ENCODE results near the gene SLC35E1.

Gene SLC35E1

DNA sequence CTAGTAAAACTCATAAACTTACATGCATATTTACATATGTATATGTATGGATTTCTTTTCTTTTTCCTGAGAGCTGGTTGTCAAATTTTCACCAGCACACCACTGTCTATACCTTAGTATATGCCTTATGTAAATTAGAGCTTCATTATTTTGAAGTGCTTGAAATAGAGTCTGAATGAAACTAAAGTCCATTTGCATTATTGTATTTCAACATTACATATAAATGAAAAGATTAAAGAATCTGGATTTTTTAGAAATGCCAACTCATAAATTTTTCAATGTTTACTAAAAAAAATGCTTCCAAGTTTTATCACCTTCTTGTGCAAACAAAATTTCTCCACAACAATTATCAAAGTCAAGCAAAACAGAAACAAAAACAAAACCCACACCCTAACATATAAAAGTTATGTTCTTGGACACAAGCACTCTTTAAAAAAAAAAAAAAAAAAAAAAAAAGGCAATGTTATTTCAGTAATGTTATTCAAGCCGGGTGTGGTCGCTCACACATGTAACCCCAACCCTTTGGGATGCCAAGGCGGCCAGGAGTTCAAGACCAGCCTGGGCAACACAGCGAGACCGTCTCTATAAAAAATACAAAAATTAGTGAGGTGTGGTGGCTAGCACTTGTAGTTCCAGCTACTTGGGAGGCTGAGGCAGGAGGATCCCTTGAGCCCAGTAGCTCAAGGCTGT, 37.4 kb upstream of the SLC35E1 start:
- H3K27ac ChIP-seq (ENCODE audit: low read depth, low read length), result no peak overlapping the region
- H3K9ac ChIP-seq (ENCODE audit: low read depth, low read length), result no peak overlapping the region
- WGBS, result 98% methylated on average over 5 of the region's 5 CpGs
- H3K4me3 ChIP-seq (ENCODE audit: low read length), result no peak overlapping the region
- no peaks in the 10 kb centered on the region for H3K27me3 ChIP-seq (ENCODE audit: insufficient read depth, low read length)
- no peaks in the 10 kb centered on the region for H3K36me3 ChIP-seq (ENCODE audit: insufficient read depth, low read length)
- H3K9me3 ChIP-seq (ENCODE audit: insufficient read depth, low read depth, low read length), result no peaks in the 10 kb centered on the region
- no peaks in the 10 kb centered on the region for H3K4me1 ChIP-seq (ENCODE audit: insufficient read depth, low read length)

DNA sequence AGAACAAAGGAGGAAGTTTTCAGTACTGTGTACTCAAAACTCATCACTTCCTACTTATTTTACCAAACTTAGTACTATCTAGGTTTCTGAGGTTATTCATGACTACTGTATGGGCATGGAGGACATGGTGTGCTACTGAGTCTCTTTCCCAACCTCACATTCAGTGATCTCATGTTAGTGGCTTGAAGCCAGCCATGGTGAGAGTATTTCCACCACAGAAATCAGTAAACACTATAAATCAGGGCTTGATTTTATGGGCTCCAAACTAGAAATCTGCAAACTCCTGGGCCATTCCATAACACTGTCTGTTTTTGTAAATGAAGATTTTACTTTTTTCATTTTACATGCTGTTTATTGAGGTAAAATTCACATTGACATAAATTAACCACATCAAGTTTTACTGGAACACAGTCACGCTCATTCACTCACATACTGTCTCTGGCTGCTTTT, 36.1 kb upstream of the SLC35E1 start:
- Histone ChIP-seq H3K4me3 (ENCODE audit: low read length) (no peak overlapping the region), H3K27ac (ENCODE audit: low read depth, low read length) (no peak overlapping the region), H3K36me3 (ENCODE audit: insufficient read depth, low read length) (no peaks in the 10 kb centered on the region), H3K4me1 (ENCODE audit: insufficient read depth, low read length) (no peaks in the 10 kb centered on the region), H3K9ac (ENCODE audit: low read depth, low read length) (no peak overlapping the region), H3K9me3 (ENCODE audit: insufficient read depth, low read depth, low read length) (no peaks in the 10 kb centered on the region), H3K27me3 (ENCODE audit: insufficient read depth, low read length) (no peaks in the 10 kb centered on the region)
- 95% methylated on average over 1 of the region's 1 CpG for WGBS

DNA sequence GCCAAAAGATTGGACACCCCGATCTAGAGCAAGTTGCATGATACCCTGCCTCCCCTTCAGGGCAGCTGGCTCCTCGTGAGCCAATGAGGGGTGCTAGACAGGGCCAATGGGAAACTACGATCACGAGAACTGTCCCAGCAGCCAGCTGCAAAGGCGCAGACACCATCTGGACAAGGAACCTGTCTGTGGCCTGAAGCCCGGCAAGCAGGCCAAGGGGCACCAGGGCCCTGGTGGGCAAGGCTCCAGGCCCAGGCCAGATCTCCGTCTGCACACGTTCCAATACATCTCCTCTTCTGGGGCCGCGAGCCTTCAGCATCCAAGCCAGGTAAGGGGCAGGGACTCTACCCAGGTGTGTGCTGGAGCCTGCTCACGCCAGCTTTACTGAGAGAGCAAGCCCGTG, 35.6 kb upstream of the SLC35E1 start:
- WGBS, result 94% methylated on average over 12 of the region's 12 CpGs
- Histone ChIP-seq H3K27me3 (ENCODE audit: insufficient read depth, low read length) (no peaks in the 10 kb centered on the region), H3K4me3 (ENCODE audit: low read length) (no peak overlapping the region), H3K27ac (ENCODE audit: low read depth, low read length) (no peak overlapping the region), H3K9me3 (ENCODE audit: insufficient read depth, low read depth, low read length) (no peaks in the 10 kb centered on the region), H3K4me1 (ENCODE audit: insufficient read depth, low read length) (no peaks in the 10 kb centered on the region), H3K9ac (ENCODE audit: low read depth, low read length) (no peak overlapping the region), H3K36me3 (ENCODE audit: insufficient read depth, low read length) (no peaks in the 10 kb centered on the region)

DNA sequence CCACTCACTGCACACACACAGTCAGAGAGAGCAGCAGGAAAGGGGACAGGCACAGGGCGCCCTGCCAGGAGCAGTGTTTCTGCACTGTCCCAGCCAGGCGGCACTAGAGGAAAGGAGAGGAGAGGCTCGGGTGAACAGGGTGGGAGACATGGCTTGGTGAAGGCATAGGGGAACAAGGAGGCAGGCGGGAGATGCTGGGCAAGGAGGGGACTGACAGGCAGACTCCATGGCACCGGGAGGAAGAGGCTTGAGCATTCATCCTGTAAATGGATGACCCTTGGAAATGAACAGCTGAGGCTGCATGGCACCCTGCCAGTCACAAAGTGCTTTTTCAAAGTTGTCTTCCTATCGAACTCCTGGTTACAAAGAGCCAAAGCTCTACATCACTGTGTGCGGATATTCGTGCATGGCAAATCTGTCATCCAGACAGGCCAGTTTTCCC, 33.4 kb upstream of the SLC35E1 start:
- 92% methylated on average over 8 of the region's 8 CpGs for WGBS
- no peak overlapping the region; the same call in 1 of the 2 replicates for H3K9ac ChIP-seq (ENCODE audit: low read depth, low read length)
- H3K4me3 ChIP-seq (ENCODE audit: low read length), result no peak overlapping the region
- H3K36me3 ChIP-seq (ENCODE audit: insufficient read depth, low read length), result no peaks in the 10 kb centered on the region
- H3K27ac ChIP-seq (ENCODE audit: low read depth, low read length), result no peak overlapping the region
- no peaks in the 10 kb centered on the region for H3K9me3 ChIP-seq (ENCODE audit: insufficient read depth, low read depth, low read length)
- no peaks in the 10 kb centered on the region for H3K4me1 ChIP-seq (ENCODE audit: insufficient read depth, low read length)
- no peaks in the 10 kb centered on the region for H3K27me3 ChIP-seq (ENCODE audit: insufficient read depth, low read length)

DNA sequence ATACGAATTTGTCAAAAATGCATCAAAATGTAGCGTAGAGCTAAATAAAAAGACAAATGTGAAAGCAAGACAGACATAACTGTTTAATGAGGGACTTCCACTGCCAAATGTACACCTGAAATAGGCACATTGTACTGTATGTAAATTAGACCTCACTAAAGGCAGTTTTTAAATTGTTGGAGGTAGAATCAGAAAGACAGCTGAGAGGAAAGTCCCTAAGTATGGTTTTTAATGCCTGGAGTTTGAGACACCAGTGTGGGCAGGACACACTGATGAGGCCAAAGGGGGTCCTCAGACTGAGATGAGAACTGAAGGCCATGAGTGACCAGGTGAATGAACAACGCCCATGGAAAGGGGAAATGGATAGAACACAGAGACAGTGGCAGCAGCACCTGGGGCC, 32.9 kb upstream of the SLC35E1 start:
- no peak overlapping the region for H3K27ac ChIP-seq (ENCODE audit: low read depth, low read length)
- no peaks in the 10 kb centered on the region for H3K36me3 ChIP-seq (ENCODE audit: insufficient read depth, low read length)
- 93% methylated on average over 3 of the region's 3 CpGs for WGBS
- H3K9ac ChIP-seq (ENCODE audit: low read depth, low read length), result no peak overlapping the region
- H3K27me3 ChIP-seq (ENCODE audit: insufficient read depth, low read length), result no peaks in the 10 kb centered on the region
- no peak overlapping the region for H3K4me3 ChIP-seq (ENCODE audit: low read length)
- H3K4me1 ChIP-seq (ENCODE audit: insufficient read depth, low read length), result no peaks in the 10 kb centered on the region
- H3K9me3 ChIP-seq (ENCODE audit: insufficient read depth, low read depth, low read length), result no peaks in the 10 kb centered on the region

DNA sequence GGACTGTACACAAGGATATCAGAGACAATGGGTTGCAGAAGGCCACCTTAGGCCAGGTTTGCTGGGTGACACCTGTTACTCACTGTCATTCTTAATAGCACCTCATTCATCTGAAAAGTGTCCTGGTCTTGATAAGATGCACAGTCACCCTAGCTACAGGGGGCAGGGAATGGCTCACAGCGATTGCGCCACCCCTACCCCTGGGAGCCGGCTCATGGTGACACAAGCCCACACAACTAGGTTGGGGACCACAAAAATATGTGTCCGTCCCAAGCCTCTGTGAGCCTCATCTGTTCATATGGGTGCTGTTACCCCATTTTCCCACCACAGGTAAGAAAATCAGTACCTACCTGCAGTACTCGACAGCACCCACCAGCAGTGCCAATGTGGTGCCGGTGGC, 32.4 kb upstream of the SLC35E1 start:
- Histone ChIP-seq H3K9me3 (ENCODE audit: insufficient read depth, low read depth, low read length) (no peaks in the 10 kb centered on the region), H3K27ac (ENCODE audit: low read depth, low read length) (no peak overlapping the region), H3K9ac (ENCODE audit: low read depth, low read length) (no peak overlapping the region), H3K27me3 (ENCODE audit: insufficient read depth, low read length) (no peaks in the 10 kb centered on the region), H3K4me1 (ENCODE audit: insufficient read depth, low read length) (no peaks in the 10 kb centered on the region), H3K36me3 (ENCODE audit: insufficient read depth, low read length) (no peaks in the 10 kb centered on the region), H3K4me3 (ENCODE audit: low read length) (no peak overlapping the region)
- WGBS, result 97% methylated on average over 6 of the region's 6 CpGs

DNA sequence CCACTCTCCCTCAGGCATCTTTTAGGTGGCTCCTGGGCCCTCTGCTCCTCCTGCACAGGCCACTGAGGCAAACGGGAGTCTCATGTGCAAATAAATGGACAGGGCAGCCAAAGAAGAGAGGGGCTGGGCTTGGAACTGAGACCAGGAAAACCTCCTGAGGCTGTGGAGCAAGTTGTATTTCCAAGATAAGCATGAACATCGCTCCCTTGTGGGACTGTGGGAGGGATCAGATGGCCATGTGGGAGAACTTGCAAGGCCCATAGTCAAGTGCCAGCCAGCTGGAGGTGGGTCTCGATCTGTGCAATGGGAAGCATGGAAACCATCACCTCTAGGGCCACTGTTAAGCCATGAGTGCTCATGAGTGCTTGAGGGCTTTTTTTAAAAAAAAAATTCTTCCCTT, 30.9 kb upstream of the SLC35E1 start:
- WGBS, result 94% methylated on average over 3 of the region's 3 CpGs
- Histone ChIP-seq H3K27ac (ENCODE audit: low read depth, low read length) (no peak overlapping the region), H3K9me3 (ENCODE audit: insufficient read depth, low read depth, low read length) (no peaks in the 10 kb centered on the region), H3K9ac (ENCODE audit: low read depth, low read length) (no peak overlapping the region), H3K27me3 (ENCODE audit: insufficient read depth, low read length) (no peaks in the 10 kb centered on the region), H3K4me3 (ENCODE audit: low read length) (no peak overlapping the region), H3K4me1 (ENCODE audit: insufficient read depth, low read length) (no peaks in the 10 kb centered on the region), H3K36me3 (ENCODE audit: insufficient read depth, low read length) (no peaks in the 10 kb centered on the region)

DNA sequence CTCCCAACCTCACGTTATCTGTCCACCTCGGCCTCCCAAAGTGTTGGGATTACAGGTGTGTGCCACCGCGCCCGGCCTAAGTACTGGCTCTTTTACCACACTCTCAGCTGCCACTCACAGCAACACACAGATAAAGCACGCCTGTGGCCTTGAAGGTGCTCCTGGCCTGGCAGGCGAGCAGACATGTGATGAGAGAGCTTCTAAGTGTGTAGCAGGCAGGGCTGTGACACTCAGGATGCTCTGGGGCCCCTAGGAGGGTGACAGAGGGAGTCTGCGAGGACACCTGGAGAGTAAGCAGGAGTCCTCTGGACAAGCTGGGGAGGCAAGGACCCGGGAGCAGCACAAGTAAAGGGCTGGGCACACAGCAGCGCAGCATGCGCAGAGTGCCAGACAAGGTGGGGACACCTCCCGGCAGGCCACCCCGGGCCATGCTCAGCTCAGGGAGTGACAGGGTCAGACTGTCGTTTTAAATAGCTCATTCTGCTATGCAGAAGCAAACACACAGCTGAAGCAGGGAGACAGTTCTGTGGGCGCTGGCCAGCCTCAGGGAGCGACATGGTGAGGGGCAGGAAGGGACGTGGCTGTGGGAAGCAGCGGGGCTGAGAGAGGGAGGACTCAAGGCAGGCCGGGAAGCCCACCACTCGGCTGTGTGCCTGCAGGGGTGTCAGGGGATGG, 29.3 kb upstream of the SLC35E1 start:
- H3K9me3 ChIP-seq (ENCODE audit: insufficient read depth, low read depth, low read length), result no peaks in the 10 kb centered on the region
- 92% methylated on average over 20 of the region's 20 CpGs for WGBS

DNA sequence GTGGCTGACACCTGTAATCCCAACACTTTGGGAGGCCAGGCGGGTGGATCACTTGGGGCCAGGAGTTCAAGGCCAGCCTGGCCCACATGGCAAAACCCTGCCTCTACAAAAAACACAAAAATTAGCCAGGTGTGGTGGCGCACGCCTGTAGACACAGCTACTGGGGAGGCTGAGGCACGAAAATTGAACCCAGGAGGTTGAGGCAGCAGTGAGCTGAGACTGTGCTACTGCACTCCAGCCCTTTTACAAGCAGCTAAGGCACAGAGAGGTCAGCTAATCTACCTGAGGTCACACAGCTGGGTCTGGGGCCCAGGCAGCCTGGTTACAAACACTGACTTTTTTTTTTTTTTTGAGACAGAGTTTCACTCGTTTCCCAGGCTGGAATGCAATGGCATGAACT, 28.6 kb upstream of the SLC35E1 start:
- Histone ChIP-seq H3K4me1 (ENCODE audit: insufficient read depth, low read length) (no peaks in the 10 kb centered on the region), H3K4me3 (ENCODE audit: low read length) (no peak overlapping the region), H3K27me3 (ENCODE audit: insufficient read depth, low read length) (no peaks in the 10 kb centered on the region), H3K9ac (ENCODE audit: low read depth, low read length) (no peak overlapping the region), H3K9me3 (ENCODE audit: insufficient read depth, low read depth, low read length) (no peaks in the 10 kb centered on the region), H3K36me3 (ENCODE audit: insufficient read depth, low read length) (no peaks in the 10 kb centered on the region), H3K27ac (ENCODE audit: low read depth, low read length) (no peak overlapping the region)
- WGBS, result 94% methylated on average over 5 of the region's 5 CpGs

More for the DNA sequence above, 29.3 kb upstream of the SLC35E1 start:
- Histone ChIP-seq H3K27ac (ENCODE audit: low read depth, low read length) (no peak overlapping the region), H3K9ac (ENCODE audit: low read depth, low read length) (no peak overlapping the region), H3K27me3 (ENCODE audit: insufficient read depth, low read length) (no peaks in the 10 kb centered on the region), H3K36me3 (ENCODE audit: insufficient read depth, low read length) (no peaks in the 10 kb centered on the region), H3K4me3 (ENCODE audit: low read length) (no peak overlapping the region), H3K4me1 (ENCODE audit: insufficient read depth, low read length) (no peaks in the 10 kb centered on the region)

DNA sequence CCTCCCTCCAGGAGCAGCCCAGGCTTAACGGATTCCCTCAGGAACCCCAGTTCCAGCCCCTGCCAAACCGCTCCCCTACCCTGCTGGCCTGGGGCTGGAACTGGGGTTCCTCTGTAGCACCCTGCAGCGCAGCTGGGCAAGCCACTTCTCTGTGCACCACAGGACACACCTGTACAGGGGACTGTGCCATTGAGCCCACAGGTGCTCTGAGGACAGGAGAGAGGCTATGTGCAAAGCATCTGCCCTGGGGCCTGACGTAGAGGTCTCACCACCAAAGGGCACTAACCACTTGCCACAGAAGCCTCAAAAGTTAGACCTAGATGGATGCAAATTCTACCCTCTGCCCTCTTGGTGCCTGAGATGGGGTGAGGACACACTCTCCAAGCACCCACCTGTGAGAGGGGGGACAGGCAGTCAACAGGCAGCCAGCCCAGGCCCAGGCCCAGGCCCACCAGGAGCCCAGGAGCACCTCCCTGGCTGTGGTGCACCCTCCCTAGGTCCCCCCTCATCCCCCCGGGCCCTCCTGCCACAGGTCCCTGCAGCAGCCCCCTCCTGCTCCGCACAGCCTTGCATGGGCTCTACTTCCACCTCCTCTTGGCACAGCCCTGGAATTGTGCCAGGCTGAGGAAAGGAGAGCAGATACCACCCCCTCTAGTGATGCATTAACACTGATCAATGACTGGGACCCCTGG, 27.6 kb upstream of the SLC35E1 start:
- Histone ChIP-seq H3K4me1 (ENCODE audit: insufficient read depth, low read length) (no peaks in the 10 kb centered on the region), H3K4me3 (ENCODE audit: low read length) (no peak overlapping the region), H3K27me3 (ENCODE audit: insufficient read depth, low read length) (no peaks in the 10 kb centered on the region), H3K9ac (ENCODE audit: low read depth, low read length) (no peak overlapping the region; the same call in 1 of the 2 replicates), H3K27ac (ENCODE audit: low read depth, low read length) (no peak overlapping the region), H3K9me3 (ENCODE audit: insufficient read depth, low read depth, low read length) (no peaks in the 10 kb centered on the region), H3K36me3 (ENCODE audit: insufficient read depth, low read length) (no peaks in the 10 kb centered on the region)
- 92% methylated on average over 6 of the region's 6 CpGs for WGBS

DNA sequence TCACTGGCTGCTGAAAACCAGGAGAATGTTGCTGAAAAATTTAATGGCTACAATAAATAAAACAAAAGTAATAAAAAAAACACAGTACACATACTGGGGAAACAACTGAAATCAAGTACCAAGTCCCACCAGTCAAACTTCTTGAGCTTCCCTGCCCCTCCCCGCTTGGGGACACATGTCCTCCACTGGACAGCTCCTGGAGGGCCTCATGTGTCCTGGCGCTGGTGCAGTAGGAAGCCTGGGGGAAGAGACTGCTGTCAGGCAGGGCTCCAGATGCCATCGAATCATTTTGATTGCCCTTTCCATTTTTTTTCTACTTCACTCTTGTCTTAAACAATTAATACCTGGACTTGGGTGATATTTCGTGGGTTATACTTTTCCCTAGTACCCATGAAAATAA, 26.6 kb upstream of the SLC35E1 start:
- no peaks in the 10 kb centered on the region for H3K4me1 ChIP-seq (ENCODE audit: insufficient read depth, low read length)
- no peak overlapping the region for H3K27ac ChIP-seq (ENCODE audit: low read depth, low read length)
- H3K4me3 ChIP-seq (ENCODE audit: low read length), result no peak overlapping the region
- no peak overlapping the region for H3K9ac ChIP-seq (ENCODE audit: low read depth, low read length)
- H3K27me3 ChIP-seq (ENCODE audit: insufficient read depth, low read length), result no peaks in the 10 kb centered on the region
- no peaks in the 10 kb centered on the region for H3K9me3 ChIP-seq (ENCODE audit: insufficient read depth, low read depth, low read length)
- no peaks in the 10 kb centered on the region for H3K36me3 ChIP-seq (ENCODE audit: insufficient read depth, low read length)
- 96% methylated on average over 4 of the region's 4 CpGs for WGBS
